Measurements from ENCODE around the gene GRIFIN. TPM values are rescaled to one million over a fixed set of nuclear protein-coding genes. Genes with fewer than 3 reads are reported as not detected.
A peak's percentile ranks its signal among the peaks of the same experiment; 100 is the strongest.

GRIFIN gene
- polyA plus RNA-seq, 1 donor (not counting 4 experiments of a cell fraction or from before 2014, with no cell fraction given): not detected

DNA sequence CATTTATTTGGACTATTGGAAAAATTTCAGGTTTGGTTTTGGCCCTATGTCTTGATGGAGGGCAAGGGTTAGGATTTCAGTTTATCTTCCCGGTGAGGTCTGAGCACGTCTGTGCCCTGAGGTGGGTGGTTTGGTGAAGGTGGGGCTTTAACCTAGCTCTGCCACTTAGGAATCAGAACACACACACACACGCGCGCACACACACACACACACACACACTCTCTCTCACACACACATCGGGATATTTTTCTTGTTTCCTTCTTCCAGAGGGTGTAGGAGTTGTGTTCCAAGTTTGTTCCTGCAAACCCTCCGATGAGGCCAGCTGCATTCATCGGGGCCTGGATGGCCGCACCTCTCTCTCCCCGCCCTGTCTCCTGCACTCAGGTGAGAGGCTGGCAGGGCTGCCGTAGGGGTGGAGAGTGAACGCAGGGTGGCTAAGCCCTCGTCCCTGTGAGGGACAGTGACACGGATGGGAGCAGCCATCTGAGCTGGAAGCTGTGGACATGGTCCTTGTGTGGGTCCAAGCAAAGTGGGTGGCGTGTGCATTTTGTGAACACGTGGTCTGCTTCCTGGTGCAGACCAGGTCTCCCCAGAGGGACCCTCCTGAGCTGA is 38.6 kb downstream of the GRIFIN start:
- Histone ChIP-seq H3K27ac (ENCODE audit: control insufficient read depth, insufficient read depth, low read length) (no peak overlapping the region), H3K4me1 (ENCODE audit: control insufficient read depth, extremely low read depth, insufficient read depth, low read length) (peaks cover 32% of the 10 kb centered on the region)
- dilution Hi-C loops (cut with MboI; ENCODE audit: extremely low pct_ligation_motif_present, low sequenced_read_pairs): no loop called here

DNA sequence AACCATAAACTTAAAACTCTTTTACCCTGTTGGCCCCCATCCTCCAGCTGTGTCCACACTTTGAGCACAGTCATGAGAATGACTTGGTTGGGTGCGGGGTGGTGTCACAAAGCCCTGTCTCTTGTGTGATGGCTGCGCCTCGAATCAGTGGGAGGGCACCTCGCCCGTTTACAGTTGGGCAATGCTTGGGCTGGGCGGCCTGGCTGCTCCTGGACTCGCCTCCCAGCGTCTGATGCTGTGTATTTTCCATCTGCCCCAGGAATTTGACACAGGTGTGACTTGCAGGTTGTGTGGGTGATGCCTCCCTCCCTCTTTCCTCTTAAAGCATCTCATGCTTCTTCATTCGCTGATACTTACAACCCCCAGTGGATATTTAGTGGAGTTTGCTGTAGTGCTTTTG is 39.1 kb downstream of the GRIFIN start:
- TF ChIP-seq EZH2 (IDR thresholded peaks at IDR 0.05; ENCODE audit: low read length): no peak
- TF ChIP-seq, protein P1, sequence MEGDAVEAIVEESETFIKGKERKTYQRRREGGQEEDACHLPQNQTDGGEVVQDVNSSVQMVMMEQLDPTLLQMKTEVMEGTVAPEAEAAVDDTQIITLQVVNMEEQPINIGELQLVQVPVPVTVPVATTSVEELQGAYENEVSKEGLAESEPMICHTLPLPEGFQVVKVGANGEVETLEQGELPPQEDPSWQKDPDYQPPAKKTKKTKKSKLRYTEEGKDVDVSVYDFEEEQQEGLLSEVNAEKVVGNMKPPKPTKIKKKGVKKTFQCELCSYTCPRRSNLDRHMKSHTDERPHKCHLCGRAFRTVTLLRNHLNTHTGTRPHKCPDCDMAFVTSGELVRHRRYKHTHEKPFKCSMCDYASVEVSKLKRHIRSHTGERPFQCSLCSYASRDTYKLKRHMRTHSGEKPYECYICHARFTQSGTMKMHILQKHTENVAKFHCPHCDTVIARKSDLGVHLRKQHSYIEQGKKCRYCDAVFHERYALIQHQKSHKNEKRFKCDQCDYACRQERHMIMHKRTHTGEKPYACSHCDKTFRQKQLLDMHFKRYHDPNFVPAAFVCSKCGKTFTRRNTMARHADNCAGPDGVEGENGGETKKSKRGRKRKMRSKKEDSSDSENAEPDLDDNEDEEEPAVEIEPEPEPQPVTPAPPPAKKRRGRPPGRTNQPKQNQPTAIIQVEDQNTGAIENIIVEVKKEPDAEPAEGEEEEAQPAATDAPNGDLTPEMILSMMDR (optimal IDR thresholded peaks at IDR 0.05 in 1 of 3, IDR thresholded peaks at IDR 0.05 in 1 of 3, conservative IDR thresholded peaks at IDR 0.05 in 1 of 3; ENCODE audit: extremely low read depth in 1 of 3, insufficient read depth in 2 of 3, low read length in 3 of 3): no peak
- peaks cover 32% of the 10 kb centered on the region for H3K4me1 ChIP-seq (ENCODE audit: control insufficient read depth, extremely low read depth, insufficient read depth, low read length)
- peaks cover 0 to 5% of the 10 kb centered on the region in 2 experiments for H3K36me3 ChIP-seq (ENCODE audit: control insufficient read depth in 2 of 2, extremely low read depth in 1 of 2, insufficient read depth in 2 of 2, low read length in 2 of 2)
- no peak overlapping the region for H3K9ac ChIP-seq (ENCODE audit: control insufficient read depth, extremely low read depth, insufficient read depth, low read length)
- no peak overlapping the region for H3K4me3 ChIP-seq (ENCODE audit: control insufficient read depth in 2 of 3, extremely low read depth in 1 of 3, insufficient read depth in 2 of 3, low read depth in 1 of 3, low read length in 3 of 3)
- H3K9me1 ChIP-seq (ENCODE audit: control insufficient read depth, extremely low read depth, insufficient read depth, low read length): no peaks in the 10 kb centered on the region
- H3K27me3 ChIP-seq (ENCODE audit: control insufficient read depth, extremely low read depth, insufficient read depth, low read length): no peaks in the 10 kb centered on the region
- no peak overlapping the region for H2AFZ ChIP-seq (ENCODE audit: control insufficient read depth, low read length)
- no peaks in the 10 kb centered on the region for H3K9me3 ChIP-seq (ENCODE audit: control insufficient read depth, low read depth, low read length)
- no peaks in the 10 kb centered on the region for H3K79me2 ChIP-seq (ENCODE audit: control insufficient read depth, insufficient read depth, low read length)
- no peak overlapping the region for H3K27ac ChIP-seq (ENCODE audit: control insufficient read depth, insufficient read depth, low read length)
- dilution Hi-C loops (cut with MboI; ENCODE audit: extremely low pct_ligation_motif_present, low sequenced_read_pairs): no loop called here
- no peak overlapping the region for H3K4me2 ChIP-seq (ENCODE audit: control insufficient read depth, extremely low read depth, insufficient read depth, low read depth, low read length)
- no peaks in the 10 kb centered on the region for H4K20me1 ChIP-seq (ENCODE audit: control insufficient read depth, extremely low read depth, insufficient read depth, low read length)
- FAIRE-seq (no peak), DNase-seq (ENCODE audit: low read depth, low spot score) (no peak)

More for the DNA sequence above, 38.6 kb downstream of the GRIFIN start:
- DNase-seq (ENCODE audit: low read depth, low spot score) (no peak), FAIRE-seq (no peak)
- Histone ChIP-seq H3K9ac (ENCODE audit: control insufficient read depth, extremely low read depth, insufficient read depth, low read length) (no peak overlapping the region), H4K20me1 (ENCODE audit: control insufficient read depth, extremely low read depth, insufficient read depth, low read length) (no peaks in the 10 kb centered on the region), H3K9me1 (ENCODE audit: control insufficient read depth, extremely low read depth, insufficient read depth, low read length) (no peaks in the 10 kb centered on the region), H3K9me3 (ENCODE audit: control insufficient read depth, low read depth, low read length) (no peaks in the 10 kb centered on the region), H3K36me3 (ENCODE audit: control insufficient read depth in 2 of 2, extremely low read depth in 1 of 2, insufficient read depth in 2 of 2, low read length in 2 of 2) (peaks cover 0 to 2% of the 10 kb centered on the region in 2 experiments), H3K4me2 (ENCODE audit: control insufficient read depth, extremely low read depth, insufficient read depth, low read depth, low read length) (peak overlapping the region; percentile 37), H3K27me3 (ENCODE audit: control insufficient read depth, extremely low read depth, insufficient read depth, low read length) (no peaks in the 10 kb centered on the region), H2AFZ (ENCODE audit: control insufficient read depth, low read length) (no peak overlapping the region), H3K79me2 (ENCODE audit: control insufficient read depth, insufficient read depth, low read length) (no peaks in the 10 kb centered on the region), H3K4me3 (ENCODE audit: control insufficient read depth in 2 of 3, extremely low read depth in 1 of 3, insufficient read depth in 2 of 3, low read depth in 1 of 3, low read length in 3 of 3) (no peak overlapping the region)
- TF ChIP-seq, protein P1 (optimal IDR thresholded peaks at IDR 0.05 in 1 of 3, IDR thresholded peaks at IDR 0.05 in 1 of 3, conservative IDR thresholded peaks at IDR 0.05 in 1 of 3; ENCODE audit: extremely low read depth in 1 of 3, insufficient read depth in 2 of 3, low read length in 3 of 3): no peak
